ENCODE measurements around the gene ZDHHC1.
A peak's percentile ranks its signal among the peaks of the same experiment; 100 is the strongest.

DNA sequence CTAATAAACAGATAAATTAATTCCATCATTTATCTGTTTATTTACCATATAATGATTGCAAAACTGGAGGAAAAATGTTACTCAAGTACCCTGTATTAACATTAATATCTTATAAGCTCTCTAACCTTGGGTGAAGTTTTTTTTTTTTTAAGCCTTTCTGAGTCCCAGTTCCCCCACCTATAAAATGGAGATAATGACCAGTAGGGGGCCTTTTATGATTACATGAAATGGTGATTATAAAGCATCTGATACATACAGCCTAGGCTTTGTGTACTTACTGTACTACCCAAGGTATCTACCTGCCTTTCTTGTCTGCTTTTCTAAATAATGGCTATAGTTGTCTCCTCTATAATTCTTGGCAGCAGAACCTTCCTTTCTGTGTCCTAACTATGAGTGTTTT, 67.1 kb downstream of the ZDHHC1 start:
- TF ChIP-seq MYC (IDR thresholded peaks at IDR 0.05; ENCODE audit: low read depth, low read length) (no peak), POLR2A (IDR thresholded peaks at IDR 0.05; ENCODE audit: low read depth, low read length) (no peak), FOS (IDR thresholded peaks at IDR 0.05; ENCODE audit: borderline replicate concordance, insufficient read depth, low read length) (no peak), EZH2 (IDR thresholded peaks at IDR 0.05; ENCODE audit: borderline replicate concordance, low read depth, low read length, severe bottlenecking) (no peak), JUN (IDR thresholded peaks at IDR 0.05; ENCODE audit: borderline replicate concordance, insufficient read depth, insufficient read length, low read depth) (no peak), POLR2AphosphoS5 (IDR thresholded peaks at IDR 0.05; ENCODE audit: insufficient read depth, low read depth, low read length) (no peak), GATA2 (IDR thresholded peaks at IDR 0.05; ENCODE audit: insufficient read depth, insufficient read length, low read depth, low read length) (no peak)
- TF ChIP-seq, protein P1, sequence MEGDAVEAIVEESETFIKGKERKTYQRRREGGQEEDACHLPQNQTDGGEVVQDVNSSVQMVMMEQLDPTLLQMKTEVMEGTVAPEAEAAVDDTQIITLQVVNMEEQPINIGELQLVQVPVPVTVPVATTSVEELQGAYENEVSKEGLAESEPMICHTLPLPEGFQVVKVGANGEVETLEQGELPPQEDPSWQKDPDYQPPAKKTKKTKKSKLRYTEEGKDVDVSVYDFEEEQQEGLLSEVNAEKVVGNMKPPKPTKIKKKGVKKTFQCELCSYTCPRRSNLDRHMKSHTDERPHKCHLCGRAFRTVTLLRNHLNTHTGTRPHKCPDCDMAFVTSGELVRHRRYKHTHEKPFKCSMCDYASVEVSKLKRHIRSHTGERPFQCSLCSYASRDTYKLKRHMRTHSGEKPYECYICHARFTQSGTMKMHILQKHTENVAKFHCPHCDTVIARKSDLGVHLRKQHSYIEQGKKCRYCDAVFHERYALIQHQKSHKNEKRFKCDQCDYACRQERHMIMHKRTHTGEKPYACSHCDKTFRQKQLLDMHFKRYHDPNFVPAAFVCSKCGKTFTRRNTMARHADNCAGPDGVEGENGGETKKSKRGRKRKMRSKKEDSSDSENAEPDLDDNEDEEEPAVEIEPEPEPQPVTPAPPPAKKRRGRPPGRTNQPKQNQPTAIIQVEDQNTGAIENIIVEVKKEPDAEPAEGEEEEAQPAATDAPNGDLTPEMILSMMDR (IDR thresholded peaks at IDR 0.05; ENCODE audit: extremely low read depth in 1 of 2, insufficient read depth in 1 of 2, low read depth in 1 of 2, low read length in 2 of 2), result peak; percentile 32 to 49
- TF ChIP-seq, protein P2, sequence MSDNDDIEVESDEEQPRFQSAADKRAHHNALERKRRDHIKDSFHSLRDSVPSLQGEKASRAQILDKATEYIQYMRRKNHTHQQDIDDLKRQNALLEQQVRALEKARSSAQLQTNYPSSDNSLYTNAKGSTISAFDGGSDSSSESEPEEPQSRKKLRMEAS (IDR thresholded peaks at IDR 0.05; ENCODE audit: insufficient read depth, insufficient read length), result no peak
